ENCODE data around the gene IL1RAPL2. TPM values are rescaled to one million over a fixed set of nuclear protein-coding genes. Genes with fewer than 3 reads are reported as not detected.

IL1RAPL2 gene
- total and polyA plus RNA-seq, 2 of the 4 experiments (the other 2 are of a cell fraction), result 0.03 TPM; not detected in 1

DNA sequence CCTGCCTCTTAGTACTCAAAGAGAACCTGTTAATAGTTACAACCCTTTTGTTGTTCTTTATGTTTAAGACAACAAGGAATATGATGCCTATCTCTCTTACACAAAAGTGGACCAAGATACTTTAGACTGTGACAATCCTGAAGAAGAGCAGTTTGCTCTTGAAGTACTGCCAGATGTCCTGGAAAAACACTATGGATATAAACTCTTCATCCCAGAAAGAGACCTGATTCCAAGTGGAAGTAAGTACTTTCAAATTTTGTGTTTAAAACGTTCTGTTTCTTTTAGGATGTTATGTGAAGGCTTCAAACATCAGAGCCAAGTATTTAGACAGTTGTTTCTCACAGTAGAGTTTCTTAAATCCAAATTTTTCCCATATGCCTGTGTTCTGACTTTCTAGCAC, 1189.1 kb downstream of the IL1RAPL2 start:
- Histone ChIP-seq H3K9me3 (ENCODE audit: control insufficient read depth, insufficient read depth, low read length) (no peaks in the 10 kb centered on the region), H3K9me1 (ENCODE audit: insufficient read depth, low read length) (no peaks in the 10 kb centered on the region), H3K27me3 (ENCODE audit: control insufficient read depth, insufficient read depth, low read length) (no peaks in the 10 kb centered on the region), H3K9ac (ENCODE audit: low read depth, low read length) (no peak overlapping the region), H2BK5ac (ENCODE audit: low read depth, low read length, poor library complexity, severe bottlenecking) (no peak overlapping the region), H3K18ac (ENCODE audit: low read depth, low read length) (no peak overlapping the region), H3K14ac (replicated peaks; ENCODE audit: low read depth, low read length) (no peak overlapping the region), H4K91ac (ENCODE audit: insufficient read depth, low read depth, low read length) (no peak overlapping the region), H3K23ac (ENCODE audit: low read depth, low read length) (no peak overlapping the region), H3K27ac (ENCODE audit: insufficient read depth, low read length) (no peak overlapping the region), H3K56ac (ENCODE audit: extremely low read depth, insufficient read depth, low read length) (no peak overlapping the region), H2AK9ac (replicated peaks; ENCODE audit: low read depth, low read length, poor library complexity) (no peak overlapping the region), H3K36me3 (ENCODE audit: control insufficient read depth, insufficient read depth, low read length) (no peaks in the 10 kb centered on the region), H3K79me1 (ENCODE audit: low read depth in 1 of 2, low read length in 2 of 2) (no peaks in the 10 kb centered on the region), H2AK5ac (ENCODE audit: low read depth, low read length) (no peak overlapping the region), H4K20me1 (ENCODE audit: insufficient read depth, low read length) (no peaks in the 10 kb centered on the region), H4K5ac (ENCODE audit: low read depth, low read length) (no peak overlapping the region), H2BK20ac (ENCODE audit: low read depth, low read length) (no peak overlapping the region), H3K4me1 (ENCODE audit: control insufficient read depth, insufficient read depth, low read length) (no peaks in the 10 kb centered on the region), H2BK120ac (ENCODE audit: low read depth, low read length) (no peak overlapping the region), H4K8ac (ENCODE audit: low read depth in 2 of 2, low read length in 2 of 2) (no peak overlapping the region), H2BK15ac (ENCODE audit: low read depth, low read length) (no peak overlapping the region), H3K4me2 (ENCODE audit: low read depth, low read length) (no peak overlapping the region), H3K4me3 (ENCODE audit: insufficient read depth, low read depth, low read length) (no peak overlapping the region), H3K4ac (ENCODE audit: low read depth, low read length) (no peak overlapping the region), H2AFZ (replicated peaks; ENCODE audit: low read length, poor library complexity) (no peak overlapping the region)
- in situ Hi-C loops (cut with MboI; ENCODE audit: low sequenced_read_pairs) (no loop called here), dilution Hi-C loops (cut with HindIII; ENCODE audit: low sequenced_read_pairs, unreplicated experiment) (no loop called here), intact Hi-C loops (cut with micrococcal nuclease) (no loop called here)
- BruUV-seq (replicated peaks), result no TSS peak
- CTCF ChIA-PET, result no interaction called here
- DNase-seq, result no peak
- no peak for ATAC-seq (ENCODE audit: low read depth)
- WGBS, 2 experiments (ENCODE audit: extremely low coverage in 2 of 2, insufficient read length in 1 of 2), result no CpG with 5 or more reads among the region's 1 CpG
- TF ChIP-seq CEBPB (IDR thresholded peaks at IDR 0.05; ENCODE audit: low read depth, low read length), result no peak
- no peak for TF ChIP-seq RCOR1 (IDR thresholded peaks at IDR 0.05; ENCODE audit: insufficient replicate concordance, low read length)
- no peak for TF ChIP-seq RFX5 (IDR thresholded peaks at IDR 0.05; ENCODE audit: low read depth, low read length)
- no peak for TF ChIP-seq CHD1 (IDR thresholded peaks at IDR 0.05; ENCODE audit: low read depth, low read length)
- TF ChIP-seq MAZ (IDR thresholded peaks at IDR 0.05; ENCODE audit: borderline replicate concordance, low read depth, low read length), result no peak
- TF ChIP-seq SMC3 (IDR thresholded peaks at IDR 0.05; ENCODE audit: low read depth, low read length), result no peak
- no peak for TF ChIP-seq MAFK (IDR thresholded peaks at IDR 0.05; ENCODE audit: low read depth, low read length)
- TF ChIP-seq, protein P1, sequence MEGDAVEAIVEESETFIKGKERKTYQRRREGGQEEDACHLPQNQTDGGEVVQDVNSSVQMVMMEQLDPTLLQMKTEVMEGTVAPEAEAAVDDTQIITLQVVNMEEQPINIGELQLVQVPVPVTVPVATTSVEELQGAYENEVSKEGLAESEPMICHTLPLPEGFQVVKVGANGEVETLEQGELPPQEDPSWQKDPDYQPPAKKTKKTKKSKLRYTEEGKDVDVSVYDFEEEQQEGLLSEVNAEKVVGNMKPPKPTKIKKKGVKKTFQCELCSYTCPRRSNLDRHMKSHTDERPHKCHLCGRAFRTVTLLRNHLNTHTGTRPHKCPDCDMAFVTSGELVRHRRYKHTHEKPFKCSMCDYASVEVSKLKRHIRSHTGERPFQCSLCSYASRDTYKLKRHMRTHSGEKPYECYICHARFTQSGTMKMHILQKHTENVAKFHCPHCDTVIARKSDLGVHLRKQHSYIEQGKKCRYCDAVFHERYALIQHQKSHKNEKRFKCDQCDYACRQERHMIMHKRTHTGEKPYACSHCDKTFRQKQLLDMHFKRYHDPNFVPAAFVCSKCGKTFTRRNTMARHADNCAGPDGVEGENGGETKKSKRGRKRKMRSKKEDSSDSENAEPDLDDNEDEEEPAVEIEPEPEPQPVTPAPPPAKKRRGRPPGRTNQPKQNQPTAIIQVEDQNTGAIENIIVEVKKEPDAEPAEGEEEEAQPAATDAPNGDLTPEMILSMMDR (conservative IDR thresholded peaks at IDR 0.05; ENCODE audit: low read depth, low read length), result no peak
- TF ChIP-seq BHLHE40 (IDR thresholded peaks at IDR 0.05; ENCODE audit: low read depth, low read length), result no peak
- no peak for TF ChIP-seq RAD21 (IDR thresholded peaks at IDR 0.05; ENCODE audit: low read length)
- POLR2A ChIA-PET (ENCODE audit: unreplicated experiment), result no interaction called here
